Testis (tissue), 3 donors: ENCODE data around the gene MEIS3. TPM values are rescaled to one million over a fixed set of nuclear protein-coding genes. Genes with fewer than 3 reads are reported as not detected.

Source experiments
- DNase-seq: peaks from one replicate; pipeline ENCODE4 v3.0.0-alpha.2; 2019
- H3K27ac ChIP-seq, 2 donors: fragments of 200-600 bp; sonication (generic); one replicate each; pipeline ENCODE4 v1.5.1; 2019
- H3K27me3 ChIP-seq: fragments of 200-600 bp; sonication (generic); one replicate; pipeline ENCODE4 v1.5.1; 2019
- H3K36me3 ChIP-seq: fragments of 200-600 bp; sonication (generic); one replicate; pipeline ENCODE4 v1.5.1; 2017; ENCODE audit warnings: low read depth; ENCODE audit errors: missing control alignments
- H3K4me1 ChIP-seq: fragments of 200-600 bp; sonication (generic); one replicate; pipeline ENCODE4 v1.5.1; 2019
- H3K4me3 ChIP-seq, 2 donors: fragments of 200-600 bp; sonication (generic); one replicate each; pipeline ENCODE4 v1.5.1; 2017 to 2019
- H3K9me3 ChIP-seq: fragments of 200-600 bp; sonication (generic); one replicate; pipeline ENCODE4 v1.5.1; 2017
- CTCF ChIP-seq, 3 experiments: fragments of 450-650 bp in 2 of 3; fragments of 200-600 bp in 1 of 3; sonication (generic) in 1 of 3; IDR thresholded peaks; one replicate each; pipeline ENCODE4 v1.5.1; 2016 to 2019; ENCODE audit warnings: antibody characterized with exemption in 3 of 3, mild to moderate bottlenecking in 2 of 3, moderate library complexity in 1 of 3
- POLR2A ChIP-seq: fragments of 450-650 bp; IDR thresholded peaks from one replicate; pipeline ENCODE4 v1.6.1; 2017; ENCODE audit warnings: antibody characterized with exemption, mild to moderate bottlenecking, moderate library complexity
- WGBS, 2 donors: methylation state at CpG; one replicate each; pipeline ENCODE4 v1.1.5; 2018; 5-methylcytosine and 5-hydroxymethylcytosine counted together
- intact Hi-C: fragments of 100-400 bp; cut with DNase I; formaldehyde crosslinking; loops from one replicate; pipeline ENCODE4 v1.15.1; 2023; ENCODE audit warnings: low total_unique reads
- polyA plus RNA-seq: library from polyadenylated mRNA; stranded (reverse); fragments of 350-450 nt; fragmentation: Illumina TruSeq; extraction: RNeasy Lipid Tissue Mini Kit (QIAGEN cat#74804); gene quantifications from one replicate; pipeline ENCODE4 v1.2.3, GENCODE V29; 2014; ENCODE audit warnings: low read depth, low replicate concordance; ENCODE audit not compliant: insufficient read depth
- total RNA-seq, 2 donors: library from RNA; depleted of rRNA; stranded (reverse); fragments of >200 nt; gene quantifications; one replicate each; pipeline ENCODE4 v1.2.3, GENCODE V29; 2016

The MEIS3 gene
- total and polyA plus RNA-seq, 3 donors from 2014 or later = 12.5 to 21.3 (median 17.4) TPM

- Histone ChIP-seq H3K4me3 (no peak overlapping the region), H3K27ac (no peak overlapping the region), H3K27me3 (no peaks in the 10 kb centered on the region), H3K9me3 (no peaks in the 10 kb centered on the region), H3K4me1 (peaks cover 4% of the 10 kb centered on the region), H3K36me3 (no peaks in the 10 kb centered on the region)
- DNase-seq = no peak
- 86 to 91% methylated on average over 5 of the region's 5 CpGs for WGBS, 2 donors
- intact Hi-C loops = no loop called here
- TF ChIP-seq POLR2A (no peak), CTCF (IDR thresholded peaks at IDR 0.05) (no peak)
These were observed 42.5 kb upstream of the MEIS3 start for GRCh38 chr19:47461876-47462275.

GRCh38 chr19:47459477-47459876 lies 40.1 kb upstream of the MEIS3 start:
- no peaks in the 10 kb centered on the region for H3K27me3 ChIP-seq
- TF ChIP-seq CTCF (IDR thresholded peaks at IDR 0.05) (no peak), POLR2A (no peak)
- DNase-seq = no peak
- no peak overlapping the region for H3K4me3 ChIP-seq
- WGBS, 2 donors = 77 to 78% methylated on average over 14 of the region's 14 CpGs
- intact Hi-C loops = no loop called here
- peaks cover 4% of the 10 kb centered on the region for H3K4me1 ChIP-seq
- H3K27ac ChIP-seq = no peak overlapping the region
- no peaks in the 10 kb centered on the region for H3K9me3 ChIP-seq
- no peaks in the 10 kb centered on the region for H3K36me3 ChIP-seq

GRCh38 chr19:47458672-47459071 lies 39.3 kb upstream of the MEIS3 start:
- TF ChIP-seq POLR2A (no peak), CTCF (IDR thresholded peaks at IDR 0.05) (no peak)
- peaks cover 4% of the 10 kb centered on the region for H3K4me1 ChIP-seq
- H3K36me3 ChIP-seq = no peaks in the 10 kb centered on the region
- DNase-seq = no peak
- no peaks in the 10 kb centered on the region for H3K27me3 ChIP-seq
- H3K27ac ChIP-seq = no peak overlapping the region
- 18 to 32% methylated on average over 5 of the region's 5 CpGs for WGBS, 2 donors
- H3K9me3 ChIP-seq = no peaks in the 10 kb centered on the region
- H3K4me3 ChIP-seq = no peak overlapping the region
- intact Hi-C loops = no loop called here

- H3K36me3 ChIP-seq = no peaks in the 10 kb centered on the region
- H3K27me3 ChIP-seq = no peaks in the 10 kb centered on the region
- H3K4me1 ChIP-seq = peaks cover 4% of the 10 kb centered on the region
- no peaks in the 10 kb centered on the region for H3K9me3 ChIP-seq
- 22 to 55% methylated on average over 11 to 13 of the region's 77 CpGs for WGBS, 2 donors
- intact Hi-C loops = no loop called here
- TF ChIP-seq CTCF (IDR thresholded peaks at IDR 0.05) (no peak), POLR2A (no peak)
- peak overlapping the region; percentile 4 to 12 for H3K4me3 ChIP-seq
- no peak overlapping the region for H3K27ac ChIP-seq
- no peak for DNase-seq
These were observed 37.6 kb upstream of the MEIS3 start for GRCh38 chr19:47456721-47457474.

- TF ChIP-seq POLR2A (no peak), CTCF (IDR thresholded peaks at IDR 0.05) (no peak)
- peaks cover 12% of the 10 kb centered on the region for H3K4me1 ChIP-seq
- intact Hi-C loops = no loop called here
- H3K9me3 ChIP-seq = no peaks in the 10 kb centered on the region
- no peaks in the 10 kb centered on the region for H3K36me3 ChIP-seq
- 65 to 75% methylated on average over 5 to 7 of the region's 7 CpGs for WGBS, 2 donors
- H3K27me3 ChIP-seq = no peaks in the 10 kb centered on the region
- DNase-seq = no peak
- no peak overlapping the region for H3K4me3 ChIP-seq
- H3K27ac ChIP-seq = no peak overlapping the region
These were observed 31.2 kb upstream of the MEIS3 start for GRCh38 chr19:47450478-47450877.
